ENCODE results near the gene FRMD6.
"Not testable (repeated sequence)": the region's sequence is repeated elsewhere in the genome, so short reads cannot be mapped to it uniquely, and the experiment has no call there.

FRMD6 gene

GRCh38 chr14:51630987-51631386, 20.7 kb upstream of the FRMD6 start:
- DNase-seq = no peak

GRCh38 chr14:51633298-51633697, 18.4 kb upstream of the FRMD6 start:
- DNase-seq = not testable (repeated sequence)

GRCh38 chr14:51636109-51636508, 15.6 kb upstream of the FRMD6 start:
- DNase-seq = no peak

GRCh38 chr14:51638071-51638944, 13.4 kb upstream of the FRMD6 start:
- DNase-seq = no peak

- no peak for DNase-seq
Observed at GRCh38 chr14:51639668-51640316, 11.9 kb upstream of the FRMD6 start.

GRCh38 chr14:51643140-51643539, 8.6 kb upstream of the FRMD6 start:
- no peak for DNase-seq

- no peak for DNase-seq
Observed at GRCh38 chr14:51644217-51644933, 7.3 kb upstream of the FRMD6 start.

GRCh38 chr14:51648296-51648695, 3.4 kb upstream of the FRMD6 start:
- DNase-seq = no peak

- peak in 1 of 2 experiments; percentile 33 for DNase-seq
Observed at GRCh38 chr14:51650716-51651387, 858 bp upstream of the FRMD6 start.

- DNase-seq = peak in 1 of 2 experiments; percentile 82
Observed at GRCh38 chr14:51652168-51653078, 713 bp downstream of the FRMD6 start.

GRCh38 chr14:51653079-51653774, 1.5 kb downstream of the FRMD6 start:
- DNase-seq = peak in 1 of 2 experiments; percentile 15

- DNase-seq = no peak
Observed at GRCh38 chr14:51653775-51654532, 2.2 kb downstream of the FRMD6 start.

- no peak for DNase-seq
Observed at GRCh38 chr14:51654533-51654845, 2.8 kb downstream of the FRMD6 start.

- no peak for DNase-seq
Observed at GRCh38 chr14:51657762-51658161, 6.1 kb downstream of the FRMD6 start.

GRCh38 chr14:51658441-51659173, 6.9 kb downstream of the FRMD6 start:
- DNase-seq = no peak

- DNase-seq = no peak
Observed at GRCh38 chr14:51660741-51661140, 9.0 kb downstream of the FRMD6 start.

- no peak for DNase-seq
Observed at GRCh38 chr14:51661504-51661903, 9.8 kb downstream of the FRMD6 start.

GRCh38 chr14:51663783-51664326, 12.1 kb downstream of the FRMD6 start:
- DNase-seq = no peak

GRCh38 chr14:51666070-51666469, 14.4 kb downstream of the FRMD6 start:
- DNase-seq = no peak

- DNase-seq = no peak
Observed at GRCh38 chr14:51666826-51667225, 15.1 kb downstream of the FRMD6 start.

All from NCI-H526 (cell line).